OCI-LY3 (cell line): ENCODE measurements around the gene ZEB2.

Source experiments
- CTCF ChIP-seq: fragments of 200-600, 300-600 bp; sonication (generic); IDR thresholded peaks from 2 replicates; pipeline ENCODE4 v1.5.1; 2014; ENCODE audit warnings: antibody characterized with exemption, low read length, low read depth
- EZH2phosphoT487 ChIP-seq: fragments of 200-600 bp; shearing (Covaris generic); IDR thresholded peaks from 2 replicates; pipeline ENCODE4 v1.6.1; 2018; ENCODE audit warnings: antibody characterized with exemption, mixed run types, low read depth

DNA sequence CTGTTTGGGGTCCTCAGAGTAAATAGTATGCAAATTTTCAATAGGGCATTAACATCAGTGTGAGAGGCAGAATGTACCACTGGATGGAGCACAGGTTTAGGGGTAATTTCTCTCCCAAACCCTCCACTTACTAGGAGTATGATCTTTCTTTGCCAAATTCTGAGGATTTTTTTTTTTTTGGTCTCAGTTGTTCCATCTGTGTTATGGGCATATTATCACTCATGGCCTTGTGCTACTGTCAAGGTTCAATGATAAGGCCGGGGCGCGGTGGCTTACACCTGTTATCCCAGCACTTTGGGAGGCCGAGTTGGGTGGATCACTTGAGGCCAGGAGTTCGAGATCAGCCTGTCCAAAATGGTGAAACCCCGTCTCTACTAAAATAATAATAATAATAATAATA, 30.2 kb upstream of the ZEB2 start:
- TF ChIP-seq CTCF (no peak), EZH2phosphoT487 (no peak)
